ENCODE data around the gene LRRC38. TPM values are rescaled to one million over a fixed set of nuclear protein-coding genes. Genes with fewer than 3 reads are reported as not detected.

Gene LRRC38
- total RNA-seq, 4 donors from 2014 or later, result 0.48 to 0.56 TPM; not detected in 2

DNA sequence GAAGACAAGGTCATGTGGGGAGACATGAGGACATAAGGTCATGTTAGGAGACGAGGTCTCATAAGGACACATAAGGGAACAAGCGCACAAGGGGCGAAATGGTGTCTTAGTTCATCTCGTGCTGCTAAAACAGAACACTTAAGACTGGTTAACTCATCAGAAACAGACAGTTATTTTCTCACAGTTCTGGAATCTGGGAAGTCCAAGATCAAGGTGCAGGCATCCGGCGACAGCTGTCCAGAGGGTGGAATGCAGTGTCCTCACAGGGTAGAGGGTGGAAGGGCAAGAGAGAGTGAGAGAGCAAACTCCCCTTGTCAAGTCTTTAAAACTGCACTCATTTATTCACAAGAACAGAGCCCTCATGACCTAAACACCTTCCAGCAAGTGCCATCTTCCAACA is 35.2 kb upstream of the LRRC38 start:
- TF ChIP-seq, protein P1, sequence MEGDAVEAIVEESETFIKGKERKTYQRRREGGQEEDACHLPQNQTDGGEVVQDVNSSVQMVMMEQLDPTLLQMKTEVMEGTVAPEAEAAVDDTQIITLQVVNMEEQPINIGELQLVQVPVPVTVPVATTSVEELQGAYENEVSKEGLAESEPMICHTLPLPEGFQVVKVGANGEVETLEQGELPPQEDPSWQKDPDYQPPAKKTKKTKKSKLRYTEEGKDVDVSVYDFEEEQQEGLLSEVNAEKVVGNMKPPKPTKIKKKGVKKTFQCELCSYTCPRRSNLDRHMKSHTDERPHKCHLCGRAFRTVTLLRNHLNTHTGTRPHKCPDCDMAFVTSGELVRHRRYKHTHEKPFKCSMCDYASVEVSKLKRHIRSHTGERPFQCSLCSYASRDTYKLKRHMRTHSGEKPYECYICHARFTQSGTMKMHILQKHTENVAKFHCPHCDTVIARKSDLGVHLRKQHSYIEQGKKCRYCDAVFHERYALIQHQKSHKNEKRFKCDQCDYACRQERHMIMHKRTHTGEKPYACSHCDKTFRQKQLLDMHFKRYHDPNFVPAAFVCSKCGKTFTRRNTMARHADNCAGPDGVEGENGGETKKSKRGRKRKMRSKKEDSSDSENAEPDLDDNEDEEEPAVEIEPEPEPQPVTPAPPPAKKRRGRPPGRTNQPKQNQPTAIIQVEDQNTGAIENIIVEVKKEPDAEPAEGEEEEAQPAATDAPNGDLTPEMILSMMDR (IDR thresholded peaks at IDR 0.05), result no peak
- no peak for DNase-seq (ENCODE audit: low spot score)
- no peak for ATAC-seq (ENCODE audit: low FRiP score)

GRCh38 chr1:13548281-13548680 is 34.5 kb upstream of the LRRC38 start:
- no peak for DNase-seq (ENCODE audit: low spot score)
- TF ChIP-seq, protein P1 (IDR thresholded peaks at IDR 0.05), result no peak
- no peak for ATAC-seq (ENCODE audit: low FRiP score)

- no peak for ATAC-seq (ENCODE audit: low FRiP score)
- TF ChIP-seq, protein P1 (IDR thresholded peaks at IDR 0.05), result no peak
Measured at GRCh38 chr1:13546791-13547190, 33.0 kb upstream of the LRRC38 start.

GRCh38 chr1:13544221-13544556 is 30.4 kb upstream of the LRRC38 start:
- ATAC-seq (ENCODE audit: low FRiP score), result no peak
- TF ChIP-seq, protein P1 (IDR thresholded peaks at IDR 0.05), result no peak
- DNase-seq (ENCODE audit: low spot score), result no peak

More at GRCh38 chr1:13546791-13547190, 33.0 kb upstream of the LRRC38 start:
- no peak for DNase-seq (ENCODE audit: low spot score)

- TF ChIP-seq, protein P1 (IDR thresholded peaks at IDR 0.05), result no peak
- no peak for DNase-seq (ENCODE audit: low spot score)
Measured at GRCh38 chr1:13543451-13544220, 29.8 kb upstream of the LRRC38 start.

DNA sequence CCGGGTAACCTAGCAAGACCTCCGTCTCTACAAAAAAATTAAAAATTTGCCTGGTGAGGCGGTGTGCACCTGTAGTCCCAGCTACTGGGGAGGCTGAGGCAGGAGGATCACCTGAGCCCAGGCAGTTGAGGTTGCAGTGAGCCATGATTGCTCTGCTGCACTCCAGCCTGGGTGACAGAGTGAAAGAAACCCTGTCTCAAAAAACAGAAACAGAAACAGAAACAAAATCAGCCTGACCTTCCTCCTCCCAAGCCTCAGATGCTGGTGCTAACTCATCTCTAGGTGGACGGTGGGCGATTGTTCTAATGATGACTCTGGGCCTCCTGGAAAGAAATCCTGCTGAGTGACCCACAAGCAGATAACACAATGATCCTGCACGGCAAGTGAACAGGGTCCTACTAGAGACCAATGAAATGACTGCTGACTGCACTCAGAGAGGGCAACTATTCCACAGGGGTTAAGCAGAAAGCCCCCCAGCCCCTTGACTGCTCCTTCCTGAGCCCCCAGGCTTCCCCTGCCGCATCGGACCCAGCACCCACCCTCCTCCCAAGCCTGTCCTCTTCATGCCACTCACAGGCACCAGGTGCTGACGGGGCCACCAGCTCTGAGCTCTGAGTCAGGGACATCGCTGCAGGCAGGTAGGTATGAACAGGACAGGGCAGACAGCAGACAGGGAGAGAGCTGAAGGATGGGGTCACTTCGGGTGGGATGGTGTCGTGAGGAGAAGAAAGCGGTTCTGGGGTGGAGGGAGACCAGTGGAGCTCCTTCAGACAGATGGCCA is 27.8 kb upstream of the LRRC38 start:
- TF ChIP-seq, protein P1 (IDR thresholded peaks at IDR 0.05), result no peak
- no peak for ATAC-seq (ENCODE audit: low FRiP score)
- no peak for DNase-seq (ENCODE audit: low spot score)

More at GRCh38 chr1:13543451-13544220, 29.8 kb upstream of the LRRC38 start:
- ATAC-seq (ENCODE audit: low FRiP score), result no peak

Measured in omental fat pad (tissue), 4 donors.